DOHH2 (cell line): ENCODE results near the gene GNAO1.

ENCODE experiments used
- CTCF ChIP-seq: fragments of 200-600 bp; sonication (generic); IDR thresholded peaks from one replicate; pipeline ENCODE4 v1.5.1; 2014; ENCODE audit warnings: antibody characterized with exemption, mild to moderate bottlenecking, low read depth, low read length; ENCODE audit not compliant: poor library complexity, severe bottlenecking
- EZH2phosphoT487 ChIP-seq: fragments of 200-600 bp; sonication (generic); IDR thresholded peaks from 2 replicates; pipeline ENCODE4 v1.6.1; 2017; ENCODE audit warnings: borderline replicate concordance, mild to moderate bottlenecking, antibody characterized with exemption, low read length, moderate library complexity, mixed read lengths

- TF ChIP-seq CTCF, result no peak
- no peak for TF ChIP-seq EZH2phosphoT487
These were observed 51.5 kb downstream of the GNAO1 start for GRCh38 chr16:56242740-56243139.
